ENCODE measurements around the gene SNX22. TPM values are rescaled to one million over a fixed set of nuclear protein-coding genes. Genes with fewer than 3 reads are reported as not detected.

Gene SNX22
- total RNA-seq, 5 donors from 2014 or later (not counting 1 experiment from before 2014, with no cell fraction given), result 0.58 to 3.7 (median 1.4) TPM

GRCh38 chr15:64185146-64185911 is 33.8 kb downstream of the SNX22 start:
- H3K27ac Mint-ChIP-seq, result no peak overlapping the region
- Histone ChIP-seq H3K27me3 (replicated peaks in 1 of 2; ENCODE audit: control insufficient read depth in 2 of 2, extremely low read depth in 1 of 2, insufficient read depth in 2 of 2, low read length in 1 of 2) (no peaks in the 10 kb centered on the region), H3K36me3 (ENCODE audit: control insufficient read depth in 2 of 2, extremely low read depth in 1 of 2, insufficient read depth in 1 of 2, low read length in 1 of 2) (peaks cover 8 to 29% of the 10 kb centered on the region in 2 donors), H3K27ac (ENCODE audit: low read length) (no peak overlapping the region), H3K4me1 (ENCODE audit: control insufficient read depth in 1 of 2, extremely low read depth in 1 of 2, insufficient read depth in 2 of 2, low read length in 2 of 2) (peaks cover 0 to 2% of the 10 kb centered on the region in 2 experiments), H3K4me3 (ENCODE audit: control insufficient read depth in 1 of 2, extremely low read depth in 1 of 2, low read length in 1 of 2) (no peak overlapping the region), H3K9me3 (no peaks in the 10 kb centered on the region)
- ChIA-PET POLR2A (interaction anchor here (0.6 to 0.7 kb wide), 3 partner anchors 29 to 1985 kb away, joined by 4 to 5 read pairs (median 5); no protein-coding TSS in a partner anchor), CTCF (interaction anchor here in 1 of 2 donors (0.7 kb wide), 1 partner anchor 655 kb away, joined by 3 read pairs; no protein-coding TSS in a partner anchor)
- WGBS (ENCODE audit: insufficient coverage), result 85% methylated on average over 4 of the region's 9 CpGs
- DNase-seq, result no peak
- no peaks in the 10 kb centered on the region for H3K9me3 Mint-ChIP-seq
- ATAC-seq (replicated peaks in 1 of 4), result no peak
- no peak overlapping the region for H3K4me3 Mint-ChIP-seq
- H3K36me3 Mint-ChIP-seq, result peaks cover 36% of the 10 kb centered on the region
- peaks cover 0 to 14% (median 0%) of the 10 kb centered on the region in 3 donors for H3K4me1 Mint-ChIP-seq
- no peaks in the 10 kb centered on the region for H3K27me3 Mint-ChIP-seq

- no peak for ATAC-seq (replicated peaks in 1 of 4)
- Mint-ChIP-seq H3K4me1 (peaks cover 0 to 14% (median 0%) of the 10 kb centered on the region in 3 donors), H3K27me3 (no peaks in the 10 kb centered on the region), H3K27ac (no peak overlapping the region), H3K4me3 (peak overlapping the region in 2 of 3 donors; percentile 20 to 40), H3K36me3 (peaks cover 27% of the 10 kb centered on the region), H3K9me3 (no peaks in the 10 kb centered on the region)
- POLR2A ChIA-PET, result interaction anchor here in 1 of 2 donors (0.7 kb wide), 1 partner anchor 893 kb away, joined by 3 read pairs; no protein-coding TSS in a partner anchor
- 100% methylated on average over 1 of the region's 2 CpGs for WGBS (ENCODE audit: insufficient coverage)
- H3K4me3 ChIP-seq (ENCODE audit: control insufficient read depth in 1 of 2, extremely low read depth in 1 of 2, low read length in 1 of 2), result no peak overlapping the region
- DNase-seq, result no peak
- H3K27me3 ChIP-seq (replicated peaks in 1 of 2; ENCODE audit: control insufficient read depth in 2 of 2, extremely low read depth in 1 of 2, insufficient read depth in 2 of 2, low read length in 1 of 2), result no peaks in the 10 kb centered on the region
- H3K36me3 ChIP-seq (ENCODE audit: control insufficient read depth in 2 of 2, extremely low read depth in 1 of 2, insufficient read depth in 1 of 2, low read length in 1 of 2), result peaks cover 6 to 20% of the 10 kb centered on the region in 2 donors
- H3K4me1 ChIP-seq (ENCODE audit: control insufficient read depth in 1 of 2, extremely low read depth in 1 of 2, insufficient read depth in 2 of 2, low read length in 2 of 2), result peaks cover 0 to 2% of the 10 kb centered on the region in 2 experiments
- no peaks in the 10 kb centered on the region for H3K9me3 ChIP-seq
- CTCF ChIA-PET, result no interaction called here
- no peak overlapping the region for H3K27ac ChIP-seq (ENCODE audit: low read length)
Measured at GRCh38 chr15:64187396-64188191, 36.1 kb downstream of the SNX22 start.

- no peak overlapping the region for H3K4me3 ChIP-seq (ENCODE audit: control insufficient read depth in 1 of 2, extremely low read depth in 1 of 2, low read length in 1 of 2)
- peaks cover 5 to 15% of the 10 kb centered on the region in 2 donors for H3K36me3 ChIP-seq (ENCODE audit: control insufficient read depth in 2 of 2, extremely low read depth in 1 of 2, insufficient read depth in 1 of 2, low read length in 1 of 2)
- H3K27me3 ChIP-seq (replicated peaks in 1 of 2; ENCODE audit: control insufficient read depth in 2 of 2, extremely low read depth in 1 of 2, insufficient read depth in 2 of 2, low read length in 1 of 2), result no peaks in the 10 kb centered on the region
- Mint-ChIP-seq H3K27ac (no peak overlapping the region), H3K36me3 (peaks cover 39% of the 10 kb centered on the region), H3K4me1 (peaks cover 0 to 14% (median 0%) of the 10 kb centered on the region in 3 donors), H3K9me3 (no peaks in the 10 kb centered on the region), H3K27me3 (no peaks in the 10 kb centered on the region), H3K4me3 (no peak overlapping the region)
- ATAC-seq (replicated peaks in 1 of 4) (no peak), DNase-seq (no peak)
- 100% methylated on average over 1 of the region's 5 CpGs for WGBS (ENCODE audit: insufficient coverage)
- H3K27ac ChIP-seq (ENCODE audit: low read length), result no peak overlapping the region
- POLR2A ChIA-PET, result no interaction called here
- no peaks in the 10 kb centered on the region for H3K9me3 ChIP-seq
- CTCF ChIA-PET, result no interaction called here
- H3K4me1 ChIP-seq (ENCODE audit: control insufficient read depth in 1 of 2, extremely low read depth in 1 of 2, insufficient read depth in 2 of 2, low read length in 2 of 2), result peaks cover 0 to 2% of the 10 kb centered on the region in 2 experiments
Measured at GRCh38 chr15:64191971-64192830, 40.7 kb downstream of the SNX22 start.

- Mint-ChIP-seq H3K4me3 (no peak overlapping the region), H3K9me3 (no peaks in the 10 kb centered on the region), H3K27ac (no peak overlapping the region), H3K36me3 (peaks cover 35% of the 10 kb centered on the region), H3K4me1 (peaks cover 0 to 4% (median 0%) of the 10 kb centered on the region in 3 donors), H3K27me3 (no peaks in the 10 kb centered on the region)
- 80% methylated on average over 3 of the region's 6 CpGs for WGBS (ENCODE audit: insufficient coverage)
- POLR2A ChIA-PET, result interaction anchor here in 1 of 2 donors (0.7 kb wide), 1 partner anchor 711 kb away, joined by 6 read pairs; no protein-coding TSS in a partner anchor
- Histone ChIP-seq H3K4me3 (ENCODE audit: control insufficient read depth in 1 of 2, extremely low read depth in 1 of 2, low read length in 1 of 2) (no peak overlapping the region), H3K27ac (ENCODE audit: low read length) (no peak overlapping the region), H3K4me1 (ENCODE audit: control insufficient read depth in 1 of 2, extremely low read depth in 1 of 2, insufficient read depth in 2 of 2, low read length in 2 of 2) (no peaks in the 10 kb centered on the region), H3K27me3 (replicated peaks in 1 of 2; ENCODE audit: control insufficient read depth in 2 of 2, extremely low read depth in 1 of 2, insufficient read depth in 2 of 2, low read length in 1 of 2) (no peaks in the 10 kb centered on the region), H3K36me3 (ENCODE audit: control insufficient read depth in 2 of 2, extremely low read depth in 1 of 2, insufficient read depth in 1 of 2, low read length in 1 of 2) (peaks cover 4 to 17% of the 10 kb centered on the region in 2 donors), H3K9me3 (no peaks in the 10 kb centered on the region)
- CTCF ChIA-PET, result interaction anchor here (0.6 to 0.7 kb wide), 3 partner anchors 10 to 863 kb away, joined by 4 to 8 read pairs (median 4); no protein-coding TSS in a partner anchor
- DNase-seq (no peak), ATAC-seq (replicated peaks in 1 of 4) (no peak)
Measured at GRCh38 chr15:64193971-64194370, 42.4 kb downstream of the SNX22 start.

- H3K27ac ChIP-seq (ENCODE audit: low read length), result no peak overlapping the region
- Mint-ChIP-seq H3K4me3 (no peak overlapping the region), H3K27me3 (no peaks in the 10 kb centered on the region), H3K36me3 (peaks cover 49% of the 10 kb centered on the region), H3K27ac (no peak overlapping the region), H3K9me3 (no peaks in the 10 kb centered on the region), H3K4me1 (no peaks in the 10 kb centered on the region)
- no peaks in the 10 kb centered on the region for H3K4me1 ChIP-seq (ENCODE audit: control insufficient read depth in 1 of 2, extremely low read depth in 1 of 2, insufficient read depth in 2 of 2, low read length in 2 of 2)
- H3K4me3 ChIP-seq (ENCODE audit: control insufficient read depth in 1 of 2, extremely low read depth in 1 of 2, low read length in 1 of 2), result no peak overlapping the region
- WGBS (ENCODE audit: insufficient coverage), result 100% methylated on average over 1 of the region's 1 CpG
- ChIA-PET POLR2A (interaction anchor here in 1 of 2 donors (0.6 kb wide), 1 partner anchor 17 kb away, joined by 8 read pairs; no protein-coding TSS in a partner anchor), CTCF (interaction anchor here in 1 of 2 donors (0.6 kb wide), 2 partner anchors 40 to 161 kb away, joined by 3 to 4 read pairs; no protein-coding TSS in a partner anchor)
- H3K36me3 ChIP-seq (ENCODE audit: control insufficient read depth in 2 of 2, extremely low read depth in 1 of 2, insufficient read depth in 1 of 2, low read length in 1 of 2), result peaks cover 11 to 30% of the 10 kb centered on the region in 2 donors
- ATAC-seq (replicated peaks in 1 of 4), result no peak
- H3K27me3 ChIP-seq (replicated peaks in 1 of 2; ENCODE audit: control insufficient read depth in 2 of 2, extremely low read depth in 1 of 2, insufficient read depth in 2 of 2, low read length in 1 of 2), result no peaks in the 10 kb centered on the region
- no peaks in the 10 kb centered on the region for H3K9me3 ChIP-seq
- DNase-seq, result no peak
Measured at GRCh38 chr15:64197425-64197824, 45.9 kb downstream of the SNX22 start.
